Stimulated activated CD4-positive, alpha-beta T cell treated with anti-CD3 and anti-CD28 coated beads, Interleukin-15, amount 100 ng/mL, for 24 hours (primary cell): ENCODE measurements around the gene HTRA3.

ENCODE experiments used
- DNase-seq: peaks from one replicate; pipeline ENCODE4 v3.0.0-alpha.2; 2020

Gene HTRA3

GRCh38 chr4:8235224-8235623, 34.3 kb upstream of the HTRA3 start:
- DNase-seq, result no peak

DNA sequence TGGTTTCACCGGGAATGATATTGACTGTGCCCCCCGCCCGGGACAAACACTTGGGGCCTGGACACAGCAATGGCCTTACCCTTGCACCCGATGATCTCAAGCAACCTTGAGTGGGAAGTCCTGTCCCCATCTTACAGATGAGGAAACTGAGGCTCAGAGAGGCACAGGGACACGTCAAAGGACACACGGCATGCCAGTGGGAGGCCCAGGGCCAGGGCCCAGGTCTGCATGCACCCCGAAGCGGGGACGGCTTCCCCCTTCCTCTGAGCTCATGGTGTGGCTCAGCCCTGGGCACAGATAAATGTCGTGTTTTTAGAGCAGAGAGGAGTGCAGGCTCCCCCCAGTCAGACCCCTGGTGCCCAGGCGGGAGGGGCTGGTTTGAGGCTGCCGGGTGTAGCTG, 33.9 kb upstream of the HTRA3 start:
- no peak for DNase-seq

- no peak for DNase-seq
Measured at GRCh38 chr4:8236106-8236919, 33.2 kb upstream of the HTRA3 start.

DNA sequence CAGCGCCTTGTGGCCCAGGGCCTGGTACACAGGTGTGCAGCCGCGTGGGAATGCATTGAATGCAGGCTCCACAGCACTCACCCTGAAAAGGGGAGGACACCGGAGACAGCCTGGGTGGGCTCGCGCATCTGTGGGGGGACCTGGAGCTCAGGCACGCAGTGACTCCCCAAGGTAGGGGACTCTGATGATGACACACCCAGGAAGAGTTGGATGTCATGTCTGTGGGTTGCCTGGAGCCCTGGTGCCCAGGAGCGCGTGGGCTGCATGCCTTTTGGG, 32.7 kb upstream of the HTRA3 start:
- no peak for DNase-seq

- DNase-seq, result no peak
Measured at GRCh38 chr4:8237256-8237989, 32.1 kb upstream of the HTRA3 start.

- DNase-seq, result no peak
Measured at GRCh38 chr4:8238036-8238511, 31.5 kb upstream of the HTRA3 start.

DNA sequence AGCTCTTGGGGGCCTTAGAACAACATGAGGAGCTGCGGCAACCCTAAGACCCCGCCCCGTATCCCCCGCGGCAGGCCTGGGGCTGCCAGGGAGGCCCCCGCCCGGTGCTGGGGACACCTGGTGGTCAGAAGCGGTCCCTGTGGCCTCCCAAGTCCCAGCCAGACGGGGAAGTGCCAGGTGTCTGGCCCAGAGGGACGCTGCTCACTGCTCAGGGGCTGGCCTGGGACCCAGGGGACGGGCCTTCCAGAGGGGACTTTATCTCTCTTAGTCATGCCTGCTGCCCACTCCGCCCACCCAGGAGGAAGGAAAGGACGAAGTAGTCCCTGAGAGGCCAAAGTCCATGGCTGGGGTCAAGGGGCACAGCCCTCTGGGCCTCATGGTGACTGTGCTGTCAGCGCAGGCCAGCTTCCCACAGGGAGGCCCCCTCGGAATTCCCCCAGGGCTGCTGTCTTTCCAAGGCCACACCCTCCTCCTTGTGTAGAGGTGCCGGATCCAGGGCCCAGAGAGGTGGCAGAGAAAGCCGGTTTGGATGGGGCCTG, 31.0 kb upstream of the HTRA3 start:
- DNase-seq, result no peak

DNA sequence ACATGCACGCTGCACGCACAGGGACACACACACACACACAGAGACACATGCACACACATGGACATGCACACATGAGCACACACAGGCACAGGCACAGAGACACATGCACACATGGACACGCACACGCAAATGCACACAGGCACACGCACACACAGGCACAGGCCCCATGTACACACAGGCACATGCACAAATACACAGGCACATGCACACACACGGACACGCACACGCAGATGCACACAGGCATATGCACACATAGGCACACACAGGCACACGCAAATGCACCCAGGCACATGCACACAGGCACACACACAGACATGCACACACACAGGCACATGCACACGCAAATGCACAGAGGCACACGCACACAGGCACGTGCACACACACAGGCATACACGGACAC, 30.3 kb upstream of the HTRA3 start:
- DNase-seq, result no peak

DNA sequence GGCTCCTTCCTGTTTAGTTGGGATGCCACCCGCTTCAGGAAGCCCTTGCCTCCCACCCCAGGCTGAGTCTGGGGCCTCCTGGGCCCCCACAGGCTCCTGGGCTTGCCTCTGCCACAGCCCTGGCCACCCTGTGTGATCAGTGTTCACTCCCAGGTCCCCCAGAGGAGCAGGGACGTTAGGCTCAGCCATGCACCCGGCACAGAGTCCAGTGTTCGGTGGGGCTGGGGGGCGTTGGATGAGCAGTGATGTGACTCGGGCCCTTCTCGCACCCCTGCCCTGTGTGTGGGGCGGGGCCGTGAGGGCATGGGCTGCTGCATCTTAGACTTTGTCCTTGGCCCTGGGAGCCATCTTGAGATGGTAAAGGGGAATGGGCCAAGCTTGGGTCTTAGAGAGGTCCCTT, 29.9 kb upstream of the HTRA3 start:
- DNase-seq, result no peak

- no peak for DNase-seq
Measured at GRCh38 chr4:8240211-8241041, 29.1 kb upstream of the HTRA3 start.

DNA sequence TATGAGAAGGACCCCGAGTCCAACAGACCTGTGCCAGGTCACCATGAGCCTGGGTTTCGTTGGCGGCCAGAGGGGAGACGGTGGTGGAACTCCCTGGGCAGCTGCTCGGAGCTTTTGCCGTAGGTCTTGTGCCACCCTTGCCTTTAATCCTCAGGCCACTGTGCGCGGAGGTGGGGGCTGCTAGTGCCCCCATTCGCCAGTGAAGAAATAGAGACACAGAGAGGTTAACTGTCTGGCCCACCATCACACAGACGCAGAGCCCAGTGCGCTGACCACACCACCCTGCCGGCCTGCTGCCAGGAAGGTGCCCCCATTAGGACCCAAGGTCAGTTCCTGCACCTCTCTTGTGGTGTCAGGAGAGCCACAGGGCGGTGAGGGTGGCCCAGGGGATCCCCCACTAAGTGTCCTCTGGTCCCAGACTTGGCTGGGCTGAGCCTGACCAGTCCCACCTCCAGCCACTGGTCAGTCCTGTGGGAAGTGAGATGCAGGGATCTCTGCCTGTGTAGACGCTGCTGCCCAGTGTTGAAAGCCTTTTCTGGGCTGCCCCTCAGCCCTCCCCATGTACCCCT, 28.3 kb upstream of the HTRA3 start:
- no peak for DNase-seq

GRCh38 chr4:8241895-8242696, 27.5 kb upstream of the HTRA3 start:
- peak; percentile 87 for DNase-seq

DNA sequence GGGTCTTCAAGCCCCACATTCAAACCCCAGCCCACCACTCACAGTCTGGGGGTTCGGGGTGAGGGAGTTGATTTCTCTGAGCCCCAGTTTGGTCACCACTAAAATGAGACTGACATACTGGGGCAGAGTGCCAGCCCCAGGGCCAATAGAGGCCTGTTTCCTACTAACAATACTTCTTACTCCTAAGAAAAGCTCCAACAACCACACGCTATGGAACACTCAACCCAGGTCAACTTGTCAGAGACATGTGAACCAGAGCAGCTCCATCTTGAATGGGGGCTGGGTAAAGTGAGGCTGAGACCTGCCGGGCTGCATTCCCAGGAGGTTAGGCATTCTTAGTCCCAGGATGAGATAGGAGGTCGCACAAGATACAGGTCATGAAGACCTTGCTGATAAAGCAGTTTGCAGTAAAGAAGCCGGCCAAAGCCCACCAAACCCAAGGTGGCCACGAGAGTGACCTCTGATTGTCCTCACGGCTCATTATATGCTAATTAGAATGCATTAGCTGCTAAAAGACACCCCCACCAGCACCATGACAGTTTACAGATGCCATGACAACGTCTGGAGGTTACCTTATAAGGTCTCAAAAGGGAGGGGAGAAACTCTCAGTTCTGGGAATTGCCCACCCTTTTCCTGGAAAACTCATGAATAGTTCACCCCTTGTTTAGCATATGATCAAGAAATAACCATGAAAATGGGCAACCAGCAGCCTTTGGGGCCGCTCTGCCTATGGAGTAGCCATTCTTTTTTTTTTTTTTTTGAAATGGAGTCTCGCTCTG, 26.6 kb upstream of the HTRA3 start:
- DNase-seq, result no peak

GRCh38 chr4:8244001-8244757, 25.4 kb upstream of the HTRA3 start:
- DNase-seq, result no peak

DNA sequence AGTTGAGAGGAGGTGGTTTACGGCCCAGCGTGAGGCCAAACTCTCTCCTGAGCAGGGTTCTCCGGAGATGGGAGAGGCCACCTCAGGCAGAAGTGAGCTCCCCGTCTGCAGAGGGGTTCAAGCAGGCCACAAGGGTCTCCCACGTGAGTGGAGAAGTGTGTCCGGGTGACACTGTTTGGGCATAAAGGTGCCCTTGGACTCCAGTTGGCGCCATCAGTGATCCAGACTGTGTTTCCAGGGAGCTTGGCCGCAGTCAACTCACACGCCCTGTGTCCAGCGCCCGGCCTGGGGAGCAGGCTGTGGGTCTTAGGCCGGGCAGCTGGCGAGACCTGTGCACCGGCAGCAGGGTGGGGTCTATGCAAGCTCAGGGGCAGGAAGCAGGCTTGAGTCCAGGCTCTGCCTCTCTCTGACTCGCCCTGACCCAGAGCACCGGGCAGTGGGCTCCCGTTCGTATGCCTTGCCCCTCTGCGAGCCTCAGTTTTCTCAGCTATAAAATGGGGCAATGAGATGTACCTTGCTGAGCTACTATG, 24.6 kb upstream of the HTRA3 start:
- DNase-seq, result no peak

- DNase-seq, result no peak
Measured at GRCh38 chr4:8245884-8246833, 23.4 kb upstream of the HTRA3 start.

DNA sequence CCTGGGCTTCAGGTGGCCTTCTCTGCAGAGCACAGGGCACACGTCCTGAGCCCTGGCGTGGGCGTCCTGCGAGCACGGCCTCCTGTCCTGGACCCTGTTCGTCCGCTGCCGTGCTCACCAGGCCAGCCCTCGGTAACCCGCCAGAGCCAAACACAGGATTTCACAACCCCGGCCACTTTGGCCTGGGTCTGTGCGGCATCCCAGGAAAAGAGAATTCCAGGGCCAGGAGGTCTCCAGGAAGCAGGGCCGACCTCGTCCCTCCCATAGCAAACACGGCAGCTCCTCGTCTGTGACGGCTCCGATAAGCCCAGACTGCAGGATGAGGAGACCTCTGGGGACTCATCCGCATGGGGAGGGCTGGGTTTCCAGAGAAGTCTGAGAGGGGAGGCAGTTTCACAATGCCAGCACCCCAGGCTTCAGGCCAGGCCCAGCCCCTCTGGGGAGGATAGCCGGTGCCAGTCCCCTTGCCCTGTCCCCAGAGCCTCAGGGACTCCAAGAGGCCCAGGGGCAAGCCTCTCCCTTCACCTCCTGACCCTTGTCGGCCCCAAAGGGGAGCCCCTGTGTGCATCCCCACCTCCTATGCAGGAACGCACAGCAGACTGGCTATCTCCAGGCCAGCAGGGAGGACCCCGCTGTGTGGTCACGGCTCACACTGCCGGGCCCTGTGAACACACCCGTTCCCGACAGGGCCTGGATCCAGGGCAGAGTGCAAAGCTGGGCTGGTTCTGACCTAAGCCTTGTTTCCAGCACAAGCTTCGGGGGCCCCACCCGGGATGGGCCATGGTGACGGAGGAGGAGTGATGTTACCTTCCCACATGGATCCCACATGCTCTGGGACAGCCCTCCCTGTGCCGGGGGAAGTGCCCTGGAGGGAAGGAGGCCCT, 22.3 kb upstream of the HTRA3 start:
- DNase-seq, result no peak

- DNase-seq, result no peak
Measured at GRCh38 chr4:8248091-8248490, 21.5 kb upstream of the HTRA3 start.
